Stimulated activated CD8-positive, alpha-beta memory T cell treated with anti-CD3 and anti-CD28 coated beads, Interleukin-4, amount 100 ng/mL, for 24 hours (primary cell): ENCODE measurements around the gene OGFR.

Source experiments
- DNase-seq: peaks from one replicate; pipeline ENCODE4 v3.0.0-alpha.2; 2020; ENCODE audit warnings: low read depth

OGFR gene

GRCh38 chr20:62825986-62826645, 21.5 kb downstream of the OGFR start:
- DNase-seq, result no peak

- no peak for DNase-seq
Measured at GRCh38 chr20:62826646-62827310, 22.1 kb downstream of the OGFR start.

GRCh38 chr20:62827311-62828038, 22.8 kb downstream of the OGFR start:
- DNase-seq, result no peak

- no peak for DNase-seq
Measured at GRCh38 chr20:62828051-62828450, 23.4 kb downstream of the OGFR start.

GRCh38 chr20:62828511-62829230, 24.0 kb downstream of the OGFR start:
- no peak for DNase-seq

- no peak for DNase-seq
Measured at GRCh38 chr20:62829231-62830230, 24.9 kb downstream of the OGFR start.

GRCh38 chr20:62830251-62830650, 25.6 kb downstream of the OGFR start:
- DNase-seq, result no peak

- no peak for DNase-seq
Measured at GRCh38 chr20:62830821-62831220, 26.2 kb downstream of the OGFR start.

- DNase-seq, result no peak
Measured at GRCh38 chr20:62831361-62831788, 26.7 kb downstream of the OGFR start.

GRCh38 chr20:62831854-62832211, 27.2 kb downstream of the OGFR start:
- DNase-seq, result no peak

GRCh38 chr20:62832212-62832922, 27.7 kb downstream of the OGFR start:
- DNase-seq, result no peak

GRCh38 chr20:62832951-62833391, 28.3 kb downstream of the OGFR start:
- no peak for DNase-seq

- no peak for DNase-seq
Measured at GRCh38 chr20:62834967-62835730, 30.5 kb downstream of the OGFR start.

GRCh38 chr20:62835931-62836861, 31.6 kb downstream of the OGFR start:
- DNase-seq, result no peak

- no peak for DNase-seq
Measured at GRCh38 chr20:62836967-62837490, 32.4 kb downstream of the OGFR start.

- DNase-seq, result no peak
Measured at GRCh38 chr20:62837790-62838127, 33.1 kb downstream of the OGFR start.

- DNase-seq, result no peak
Measured at GRCh38 chr20:62838128-62838891, 33.7 kb downstream of the OGFR start.

- DNase-seq, result no peak
Measured at GRCh38 chr20:62839261-62839660, 34.6 kb downstream of the OGFR start.
